Epithelial cell of esophagus (primary cell): ENCODE results near the gene KLHL30.

Experiments used
- DNase-seq: peaks from one replicate; pipeline ENCODE4 v3.0.0; 2010; ENCODE audit warnings: low read depth
- H3K4me3 ChIP-seq: 2 replicates; pipeline ENCODE4 v1.5.1; 2011; ENCODE audit warnings: mild to moderate bottlenecking, low read length, control low read depth
- CTCF ChIP-seq: IDR thresholded peaks from 2 replicates; pipeline ENCODE4 v1.5.1; 2011; ENCODE audit warnings: low read depth, mild to moderate bottlenecking, low read length, control low read depth, inconsistent platforms; ENCODE audit not compliant: insufficient read depth; ENCODE audit errors: missing control alignments

Gene KLHL30

DNA sequence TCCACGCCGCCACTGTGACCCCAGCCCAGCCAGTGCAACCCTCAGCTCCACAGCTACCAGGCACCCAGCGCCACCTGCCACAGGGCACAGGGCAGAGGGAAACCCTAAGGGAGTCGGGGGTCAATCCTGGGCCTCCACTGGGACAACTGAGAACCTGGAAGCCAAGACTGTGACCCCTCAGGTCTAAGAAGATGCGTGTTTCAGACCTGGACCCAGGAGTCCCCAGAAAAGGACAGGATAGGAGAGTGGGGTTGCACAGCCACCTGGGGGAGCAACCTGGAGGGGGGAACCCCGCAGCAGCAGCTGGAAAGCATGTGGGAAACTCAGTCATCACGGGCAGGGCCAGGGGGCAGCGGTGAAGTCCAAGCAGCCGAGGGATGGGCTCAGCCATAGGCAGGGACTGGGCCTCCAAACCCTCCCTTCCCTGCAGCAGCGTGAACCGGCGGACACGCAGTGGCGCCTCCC, 34.2 kb upstream of the KLHL30 start:
- no peak overlapping the region for H3K4me3 ChIP-seq
- no peak for DNase-seq
- no peak for TF ChIP-seq CTCF

- no peak for DNase-seq
- no peak for TF ChIP-seq CTCF
- H3K4me3 ChIP-seq = no peak overlapping the region
Observed at GRCh38 chr2:238104691-238105371, 33.6 kb upstream of the KLHL30 start.

DNA sequence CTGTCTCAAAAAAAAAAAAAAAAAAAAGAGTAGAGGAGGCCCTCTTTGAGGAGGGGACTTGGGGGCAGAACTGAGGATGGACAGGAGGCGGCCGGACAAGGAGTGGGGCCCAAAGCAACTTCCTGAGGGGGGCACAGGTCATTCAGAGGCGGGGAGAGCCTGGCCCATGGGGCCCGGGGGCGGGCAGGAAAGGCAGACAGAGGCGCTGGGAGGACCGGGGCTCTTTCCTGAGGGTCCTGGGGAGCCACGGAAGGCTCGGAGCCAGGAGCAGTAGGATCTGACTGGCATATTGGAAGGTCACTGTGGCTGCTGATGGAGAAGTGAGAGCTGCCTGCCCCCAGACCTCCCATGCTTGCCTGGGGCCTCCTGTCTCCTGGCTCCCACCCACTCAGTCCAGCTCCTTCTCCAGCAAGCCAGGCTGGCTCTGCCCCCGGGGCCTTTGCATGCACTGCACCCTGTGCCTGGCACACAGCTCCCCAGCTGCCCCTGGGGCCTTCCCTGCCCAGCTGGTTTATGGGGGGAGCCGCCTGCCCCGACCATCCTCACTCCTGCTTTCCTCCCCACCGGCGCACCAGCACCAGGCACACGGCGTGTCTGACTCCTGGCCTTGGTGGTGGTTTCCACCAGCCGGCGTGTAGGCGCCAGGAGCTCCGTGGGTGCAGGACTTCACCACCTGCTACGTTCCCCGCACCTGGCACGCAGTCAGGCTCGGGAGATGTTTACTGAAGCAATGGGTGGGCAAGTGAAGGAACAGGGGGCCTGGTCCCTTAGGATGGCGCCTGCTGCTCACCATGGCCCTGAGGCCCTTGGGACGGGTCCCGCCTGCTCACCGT, 32.7 kb upstream of the KLHL30 start:
- H3K4me3 ChIP-seq = no peak overlapping the region
- DNase-seq = no peak
- TF ChIP-seq CTCF = no peak

DNA sequence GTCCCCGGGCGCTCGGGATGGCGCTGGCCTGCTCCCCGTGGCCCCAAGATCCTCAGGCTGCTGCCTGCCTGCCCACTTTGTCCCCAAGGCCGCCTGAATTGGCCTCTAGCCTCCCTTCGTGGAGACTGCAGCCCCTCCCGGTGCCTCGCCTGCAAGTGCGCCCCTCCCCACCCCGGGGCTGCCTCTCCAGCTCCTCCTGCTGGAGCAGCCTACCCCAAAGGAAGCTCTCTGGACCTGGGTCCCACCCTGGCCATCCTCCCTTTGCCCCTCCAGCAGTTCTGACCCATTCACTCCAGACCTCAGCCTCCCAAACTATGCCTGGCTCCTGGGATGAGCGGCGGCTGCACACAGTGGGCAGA, 32.1 kb upstream of the KLHL30 start:
- TF ChIP-seq CTCF = no peak
- no peak for DNase-seq
- H3K4me3 ChIP-seq = no peak overlapping the region

DNA sequence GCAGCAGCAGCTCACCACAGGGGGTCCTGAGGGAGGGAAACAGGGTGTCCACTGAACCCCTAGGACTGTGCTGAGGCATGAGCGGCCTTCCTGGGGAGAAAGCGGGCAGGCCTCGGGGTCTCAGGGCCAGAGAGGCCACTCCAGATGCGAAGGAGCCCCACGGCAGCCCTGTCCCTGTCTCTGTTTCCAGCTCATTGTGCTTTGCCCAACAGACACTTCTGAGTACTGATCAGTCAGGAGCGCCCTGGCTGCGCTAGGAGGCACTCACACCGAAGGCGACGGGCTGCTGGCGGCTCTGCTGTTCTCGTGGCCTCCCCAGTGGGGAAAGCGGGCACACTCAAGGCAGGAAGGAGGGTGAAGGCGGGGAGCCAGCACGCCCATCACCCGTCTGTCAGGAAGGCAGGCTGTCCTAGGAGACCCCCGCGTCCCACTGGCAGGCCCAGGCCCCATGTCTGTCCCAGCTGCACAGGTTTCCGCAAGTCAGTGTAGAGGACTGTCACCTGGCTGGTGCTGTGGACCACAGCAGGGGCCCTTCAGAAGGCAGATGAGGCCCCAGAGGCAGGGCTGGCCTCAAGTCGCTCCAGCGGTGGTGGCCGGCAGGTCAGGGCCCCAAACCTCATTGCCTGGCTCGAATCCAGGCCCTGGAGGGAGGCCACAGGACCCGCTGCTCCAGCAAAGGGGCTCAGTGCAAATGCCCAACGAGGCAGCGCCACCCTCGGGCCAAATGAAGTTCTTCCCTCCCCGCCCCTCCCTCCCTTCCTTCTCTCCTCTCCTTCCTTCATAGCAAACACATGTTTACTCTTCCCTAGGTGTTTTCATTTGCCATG, 31.6 kb upstream of the KLHL30 start:
- no peak overlapping the region for H3K4me3 ChIP-seq
- peak; percentile 26 for DNase-seq
- TF ChIP-seq CTCF = peak; percentile 33

GRCh38 chr2:238107525-238108422, 30.7 kb upstream of the KLHL30 start:
- TF ChIP-seq CTCF = no peak
- no peak overlapping the region for H3K4me3 ChIP-seq
- DNase-seq = no peak
